KMS-11 (cell line): ENCODE data around the gene LILRA6.

Source experiments
- H2AFZ ChIP-seq: fragments of 200-600 bp; sonication (generic); 2 replicates; pipeline ENCODE4 v1.6.1; 2016; ENCODE audit warnings: antibody characterized with exemption, mixed run types, low read depth
- H3K27ac ChIP-seq: fragments of 200-600 bp; sonication (generic); 2 replicates; pipeline ENCODE4 v1.6.1; 2016; ENCODE audit warnings: mild to moderate bottlenecking, mixed run types
- H3K27me3 ChIP-seq: fragments of 200-600 bp; sonication (generic); 2 replicates; pipeline ENCODE4 v1.6.1; 2017; ENCODE audit warnings: mild to moderate bottlenecking, low read depth, mixed run types, moderate library complexity; ENCODE audit not compliant: insufficient read depth
- H3K36me3 ChIP-seq: fragments of 200-600 bp; sonication (generic); 2 replicates; pipeline ENCODE4 v1.6.1; 2017; ENCODE audit warnings: mild to moderate bottlenecking, mixed run types; ENCODE audit not compliant: insufficient read depth
- H3K4me1 ChIP-seq: fragments of 200-600 bp; sonication (generic); 2 replicates; pipeline ENCODE4 v1.6.1; 2016; ENCODE audit warnings: mild to moderate bottlenecking, low read depth, mixed run types; ENCODE audit not compliant: poor library complexity, severe bottlenecking
- H3K4me2 ChIP-seq: fragments of 200-600 bp; sonication (generic); 2 replicates; pipeline ENCODE4 v1.7.0; 2016; ENCODE audit warnings: mild to moderate bottlenecking, mixed run types
- H3K4me3 ChIP-seq: fragments of 200-600 bp; sonication (generic); IDR thresholded peaks from 2 replicates; pipeline ENCODE4 v1.6.1; 2017; ENCODE audit warnings: low read depth, low read length, mixed read lengths; ENCODE audit not compliant: insufficient read depth
- H3K79me2 ChIP-seq: fragments of 200-600 bp; sonication (generic); 2 replicates; pipeline ENCODE4 v1.6.1; 2016; ENCODE audit warnings: low read depth, mixed run types; ENCODE audit not compliant: insufficient read depth
- H3K9ac ChIP-seq: fragments of 200-600 bp; sonication (generic); 2 replicates; pipeline ENCODE4 v1.6.1; 2016; ENCODE audit warnings: mild to moderate bottlenecking, mixed run types
- H4K20me1 ChIP-seq: fragments of 200-600 bp; sonication (generic); 2 replicates; pipeline ENCODE4 v1.6.1; 2016; ENCODE audit warnings: mild to moderate bottlenecking, mixed run types; ENCODE audit not compliant: insufficient read depth
- CTCF ChIP-seq: fragments of 200-600 bp; sonication (generic); conservative IDR thresholded peaks from 2 replicates; pipeline ENCODE4 v1.6.1; 2017; ENCODE audit warnings: low read depth, mild to moderate bottlenecking, antibody characterized with exemption, low read length, moderate library complexity, mixed read lengths

LILRA6 gene

DNA sequence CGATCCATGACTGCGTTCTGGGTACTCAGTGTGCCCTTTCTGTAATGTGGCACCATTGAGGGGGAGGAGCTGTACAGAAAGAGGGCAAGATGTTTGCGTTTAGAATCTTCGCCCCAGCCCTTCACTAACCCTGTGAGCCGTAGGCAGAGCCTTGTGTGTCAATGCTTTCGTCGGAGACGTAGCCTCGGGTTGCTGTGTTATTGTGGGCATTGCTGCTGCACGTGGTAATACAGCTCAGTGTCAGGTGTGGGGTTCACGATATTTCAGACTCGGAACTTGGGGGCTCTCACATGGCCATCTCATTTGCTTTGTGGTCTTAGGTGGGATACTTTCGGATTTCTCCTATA is 35.8 kb downstream of the LILRA6 start:
- H3K4me3 ChIP-seq: no peak overlapping the region
- H3K27me3 ChIP-seq: no peaks in the 10 kb centered on the region; the same call in 1 of the 2 replicates
- H3K9ac ChIP-seq: no peak overlapping the region
- no peak overlapping the region for H2AFZ ChIP-seq
- peaks cover 94% of the 10 kb centered on the region for H3K4me1 ChIP-seq
- H3K79me2 ChIP-seq: peaks cover 44% of the 10 kb centered on the region
- H4K20me1 ChIP-seq: peaks cover 55% of the 10 kb centered on the region
- peaks cover 34% of the 10 kb centered on the region; the same call in 1 of the 2 replicates for H3K36me3 ChIP-seq
- no peak overlapping the region for H3K27ac ChIP-seq
- TF ChIP-seq CTCF: no peak
- no peak overlapping the region for H3K4me2 ChIP-seq

DNA sequence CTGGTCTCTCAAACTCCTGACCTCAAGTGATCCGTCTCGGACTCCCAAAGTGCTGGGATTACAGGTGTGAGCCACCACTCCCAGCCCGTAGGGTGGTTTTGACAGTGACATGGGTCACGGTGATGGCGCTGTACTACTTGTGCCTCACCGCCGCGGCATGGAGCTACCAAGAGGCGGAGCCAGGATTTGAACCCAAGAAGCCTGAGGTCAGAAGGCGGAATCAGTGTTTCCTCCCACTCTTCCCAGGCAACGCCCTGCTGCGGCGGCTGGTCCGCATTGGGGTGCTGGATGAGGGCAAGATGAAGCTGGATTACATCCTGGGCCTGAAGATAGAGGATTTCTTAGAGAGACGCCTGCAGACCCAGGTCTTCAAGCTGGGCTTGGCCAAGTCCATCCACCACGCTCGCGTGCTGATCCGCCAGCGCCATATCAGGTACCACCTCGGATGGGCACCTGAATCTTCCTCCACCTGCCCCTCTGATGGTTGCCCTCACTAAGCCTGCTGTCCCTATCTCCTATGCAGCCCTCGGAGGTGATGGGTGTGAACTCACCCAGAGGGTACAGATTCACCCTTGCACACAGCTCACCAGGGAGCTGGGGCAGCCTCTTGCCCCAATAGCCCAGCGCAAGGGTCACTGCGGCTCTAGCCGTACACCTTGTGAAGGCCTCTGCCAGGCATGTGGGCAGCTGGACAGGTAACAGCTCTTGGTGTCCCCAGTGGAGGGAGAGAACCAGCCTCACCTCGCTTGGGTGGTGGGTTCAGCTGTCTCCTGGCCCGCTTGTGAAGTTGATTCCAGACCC is 36.4 kb downstream of the LILRA6 start:
- Histone ChIP-seq H3K4me1 (peaks cover 94% of the 10 kb centered on the region), H2AFZ (no peak overlapping the region), H3K79me2 (peaks cover 50% of the 10 kb centered on the region), H4K20me1 (peaks cover 59% of the 10 kb centered on the region), H3K27ac (no peak overlapping the region), H3K9ac (no peak overlapping the region), H3K36me3 (peaks cover 35% of the 10 kb centered on the region; the same call in 1 of the 2 replicates), H3K4me3 (no peak overlapping the region), H3K27me3 (no peaks in the 10 kb centered on the region; the same call in 1 of the 2 replicates), H3K4me2 (no peak overlapping the region)
- TF ChIP-seq CTCF: no peak

GRCh38 chr19:54204767-54205468 is 37.7 kb downstream of the LILRA6 start:
- Histone ChIP-seq H4K20me1 (peaks cover 59% of the 10 kb centered on the region), H3K4me1 (peaks cover 84% of the 10 kb centered on the region), H3K36me3 (peaks cover 35% of the 10 kb centered on the region; the same call in 1 of the 2 replicates), H3K9ac (no peak overlapping the region), H3K4me3 (no peak overlapping the region), H3K27ac (no peak overlapping the region), H2AFZ (no peak overlapping the region), H3K27me3 (no peaks in the 10 kb centered on the region; the same call in 1 of the 2 replicates), H3K4me2 (peak overlapping the region; percentile 24; the same call in 1 of the 2 replicates), H3K79me2 (peaks cover 56% of the 10 kb centered on the region)
- TF ChIP-seq CTCF: no peak

DNA sequence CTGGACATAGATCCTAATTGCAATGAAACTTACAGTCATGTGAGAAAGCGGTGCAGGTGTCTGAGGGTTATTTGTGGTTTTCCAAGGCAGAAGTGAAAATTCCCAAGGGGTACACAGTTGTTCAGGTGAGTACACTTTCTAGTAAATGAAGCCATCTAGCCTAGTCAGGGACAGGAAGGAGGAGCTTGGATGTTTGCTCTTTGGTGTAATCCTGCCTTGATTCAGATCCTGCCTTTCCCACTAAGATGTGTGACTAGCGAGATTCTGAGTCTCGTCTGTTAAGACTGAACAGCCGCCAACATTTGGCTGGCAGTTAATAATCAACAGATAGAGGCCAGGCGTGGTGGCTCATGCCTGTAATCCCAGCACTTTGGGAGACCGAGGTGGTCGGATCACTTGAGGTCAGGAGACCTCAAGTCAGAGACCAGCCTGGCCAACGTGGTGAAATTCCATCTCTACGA is 39.4 kb downstream of the LILRA6 start:
- Histone ChIP-seq H3K4me2 (peak overlapping the region; percentile 81; the same call in 1 of the 2 replicates), H2AFZ (no peak overlapping the region), H3K36me3 (peaks cover 35% of the 10 kb centered on the region; the same call in 1 of the 2 replicates), H3K4me3 (no peak overlapping the region), H3K9ac (no peak overlapping the region), H3K27ac (no peak overlapping the region), H3K79me2 (peaks cover 56% of the 10 kb centered on the region), H4K20me1 (peaks cover 53% of the 10 kb centered on the region), H3K27me3 (no peaks in the 10 kb centered on the region; the same call in 1 of the 2 replicates), H3K4me1 (peaks cover 68% of the 10 kb centered on the region)
- TF ChIP-seq CTCF: no peak
